ENCODE data around the gene ALDH1L1. TPM values are rescaled to one million over a fixed set of nuclear protein-coding genes. Genes with fewer than 3 reads are reported as not detected.

ALDH1L1 gene
- total RNA-seq, 1 experiment from 2014 or later, result 50.0 TPM

DNA sequence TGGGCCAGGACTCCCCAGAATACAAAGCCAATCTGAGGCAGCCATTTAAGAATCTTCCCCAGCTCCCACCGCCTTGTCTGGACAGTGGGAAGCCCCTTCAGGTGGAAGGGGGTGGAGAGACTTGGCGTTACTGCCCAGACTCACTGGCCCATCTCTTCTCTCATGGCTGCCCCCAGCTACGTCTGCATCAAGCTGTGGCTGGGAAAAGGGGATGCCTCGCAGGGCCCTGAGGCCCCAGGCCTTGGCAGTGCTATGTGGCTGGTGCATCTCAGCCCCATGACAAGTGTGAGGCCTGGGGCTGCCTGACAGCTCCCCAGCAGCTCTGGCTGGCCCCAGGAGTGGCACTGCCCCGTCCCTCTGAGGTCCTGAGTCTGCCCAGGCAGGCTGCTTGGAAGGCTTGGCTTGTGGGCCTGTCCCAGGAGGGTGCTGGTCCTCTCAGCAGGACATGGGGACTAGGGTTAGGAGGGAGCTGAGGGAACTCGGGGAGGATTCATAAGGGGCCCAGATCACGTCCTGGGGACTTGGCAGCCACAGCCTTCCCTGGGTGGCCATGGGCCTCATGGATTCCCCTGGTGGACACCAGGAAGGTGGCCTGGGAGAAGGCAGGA, 76.3 kb downstream of the ALDH1L1 start:
- POLR2A ChIA-PET (ENCODE audit: unreplicated experiment), result no interaction called here
- CTCF ChIA-PET, result interaction anchor here (0.9 kb wide), 1 partner anchor 13 kb away, joined by 8 read pairs; no protein-coding TSS in a partner anchor
- no TSS peak for BruUV-seq (replicated peaks)

DNA sequence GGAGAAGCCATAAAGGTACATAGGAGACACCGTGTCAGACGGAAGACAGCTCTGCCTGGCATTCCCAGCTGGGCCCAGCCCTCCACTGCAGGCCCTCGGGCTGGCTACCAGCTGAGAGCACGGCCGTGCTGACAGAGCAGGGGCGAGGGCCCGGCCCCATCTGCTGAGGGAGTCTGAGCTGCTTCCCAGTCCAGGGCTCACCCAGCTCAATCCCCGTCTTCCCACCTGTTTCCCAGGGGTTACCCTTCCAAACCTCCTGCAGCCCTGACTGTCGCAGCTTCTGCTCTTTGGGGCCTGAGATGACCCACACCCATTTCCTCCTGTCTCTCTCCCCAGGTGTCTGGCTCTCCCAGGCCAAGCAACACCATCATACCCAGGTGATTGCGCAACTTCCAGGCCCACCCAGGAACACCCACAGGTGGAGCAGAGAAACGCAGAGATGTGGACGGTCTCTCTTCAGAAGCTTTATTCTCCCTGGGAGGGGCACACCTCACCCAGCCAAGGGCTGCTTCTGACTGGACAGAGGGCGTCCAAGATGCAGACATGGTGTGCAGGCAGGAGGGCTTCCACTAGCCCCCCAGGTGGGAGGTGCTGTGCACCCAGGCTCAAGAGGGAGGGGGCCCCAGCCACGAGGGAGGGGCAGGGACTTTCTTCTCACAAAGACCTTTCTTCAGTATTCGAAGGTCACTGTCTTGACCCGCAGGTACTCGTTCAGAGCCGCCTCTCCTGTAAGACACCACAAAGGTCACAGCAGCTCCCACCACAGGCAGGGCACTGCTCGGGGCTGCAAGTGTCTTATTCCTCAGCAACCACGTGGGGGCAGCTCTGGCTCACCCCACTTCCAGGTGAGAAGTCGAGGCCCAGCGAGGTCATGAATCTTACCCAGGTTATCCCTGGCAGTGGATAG, 77.0 kb downstream of the ALDH1L1 start:
- no TSS peak for BruUV-seq (replicated peaks)
- Histone ChIP-seq H3F3A (ENCODE audit: insufficient read depth, low read depth) (no peaks in the 10 kb centered on the region), H3K79me2 (ENCODE audit: low read depth) (no peaks in the 10 kb centered on the region), H3K9me2 (ENCODE audit: insufficient read depth) (no peaks in the 10 kb centered on the region), H3K27ac (no peak overlapping the region), H3K4me3 (no peak overlapping the region), H4K20me1 (ENCODE audit: insufficient read depth) (no peaks in the 10 kb centered on the region), H3K36me3 (ENCODE audit: low read depth) (no peaks in the 10 kb centered on the region), H2AFZ (no peak overlapping the region), H3K4me2 (no peak overlapping the region), H3K27me3 (ENCODE audit: insufficient read depth, low read depth) (no peaks in the 10 kb centered on the region), H3K9me3 (ENCODE audit: insufficient read depth, low read depth) (no peaks in the 10 kb centered on the region), H3K4me1 (replicated peaks; ENCODE audit: insufficient read depth) (no peaks in the 10 kb centered on the region)
- CTCF ChIA-PET, result interaction anchor here (0.9 kb wide), 1 partner anchor 12 kb away, joined by 8 read pairs; no protein-coding TSS in a partner anchor
- DNase-seq, result no peak
- TF ChIP-seq CTCF (conservative IDR thresholded peaks at IDR 0.05) (peak; percentile 28; the same call in 1 of the 2 replicates), EZH2 (IDR thresholded peaks at IDR 0.05; ENCODE audit: low read depth) (no peak)
- POLR2A ChIA-PET (ENCODE audit: unreplicated experiment), result no interaction called here
- intact Hi-C loops (cut with micrococcal nuclease; ENCODE audit: unreplicated experiment), result no loop called here

More for the DNA sequence above, 76.3 kb downstream of the ALDH1L1 start:
- Histone ChIP-seq H2AFZ (no peak overlapping the region), H3F3A (ENCODE audit: insufficient read depth, low read depth) (no peaks in the 10 kb centered on the region), H3K36me3 (ENCODE audit: low read depth) (no peaks in the 10 kb centered on the region), H4K20me1 (ENCODE audit: insufficient read depth) (no peaks in the 10 kb centered on the region), H3K27me3 (ENCODE audit: insufficient read depth, low read depth) (no peaks in the 10 kb centered on the region), H3K4me3 (no peak overlapping the region), H3K9me3 (ENCODE audit: insufficient read depth, low read depth) (no peaks in the 10 kb centered on the region), H3K27ac (no peak overlapping the region), H3K9me2 (ENCODE audit: insufficient read depth) (no peaks in the 10 kb centered on the region), H3K4me2 (no peak overlapping the region), H3K79me2 (ENCODE audit: low read depth) (no peaks in the 10 kb centered on the region), H3K4me1 (replicated peaks; ENCODE audit: insufficient read depth) (no peaks in the 10 kb centered on the region)
- intact Hi-C loops (cut with micrococcal nuclease; ENCODE audit: unreplicated experiment), result no loop called here
- TF ChIP-seq CTCF (conservative IDR thresholded peaks at IDR 0.05), result no peak
- DNase-seq, result no peak

DNA sequence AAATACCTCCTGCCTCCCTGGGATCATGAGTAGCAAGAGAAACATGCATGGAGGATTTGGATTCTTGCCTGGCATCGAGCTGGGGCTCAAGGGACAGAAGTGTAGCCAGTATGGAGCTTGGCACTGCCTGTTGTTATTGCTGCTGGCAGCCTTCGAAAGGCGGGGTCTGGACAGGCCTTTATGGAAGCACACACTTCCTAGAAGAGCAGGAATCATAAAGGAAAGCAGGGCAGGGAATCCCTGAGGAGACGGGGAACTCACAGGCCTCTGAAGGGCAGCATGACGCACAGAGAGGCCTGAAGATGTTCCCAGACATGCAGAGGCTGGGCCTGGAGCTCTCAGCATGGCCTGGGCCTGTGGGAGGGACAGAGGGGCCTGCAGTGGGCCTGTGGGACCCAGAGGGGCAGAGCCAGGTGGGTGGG, 77.8 kb downstream of the ALDH1L1 start:
- TF ChIP-seq CTCF (conservative IDR thresholded peaks at IDR 0.05) (no peak), EZH2 (IDR thresholded peaks at IDR 0.05; ENCODE audit: low read depth) (no peak)
- no peaks in the 10 kb centered on the region for H3K79me2 ChIP-seq (ENCODE audit: low read depth)
- no peaks in the 10 kb centered on the region for H3K27me3 ChIP-seq (ENCODE audit: insufficient read depth, low read depth)
- H3K9me2 ChIP-seq (ENCODE audit: insufficient read depth), result no peaks in the 10 kb centered on the region
- no peaks in the 10 kb centered on the region for H3K36me3 ChIP-seq (ENCODE audit: low read depth)
- no peak for DNase-seq
- no TSS peak for BruUV-seq (replicated peaks)
- no peak overlapping the region for H3K4me2 ChIP-seq
- CTCF ChIA-PET, result no interaction called here
- H3K4me1 ChIP-seq (replicated peaks; ENCODE audit: insufficient read depth), result no peaks in the 10 kb centered on the region
- H3K27ac ChIP-seq, result no peak overlapping the region
- no peaks in the 10 kb centered on the region for H3K9me3 ChIP-seq (ENCODE audit: insufficient read depth, low read depth)
- no peaks in the 10 kb centered on the region for H3F3A ChIP-seq (ENCODE audit: insufficient read depth, low read depth)
- H3K4me3 ChIP-seq, result no peak overlapping the region
- intact Hi-C loops (cut with micrococcal nuclease; ENCODE audit: unreplicated experiment), result no loop called here
- H2AFZ ChIP-seq, result no peak overlapping the region
- POLR2A ChIA-PET (ENCODE audit: unreplicated experiment), result no interaction called here
- no peaks in the 10 kb centered on the region for H4K20me1 ChIP-seq (ENCODE audit: insufficient read depth)
